Neural cell (in vitro differentiated cells): Measurements from ENCODE around the gene SCD. TPM values are rescaled to one million over a fixed set of nuclear protein-coding genes. Genes with fewer than 3 reads are reported as not detected.

Experiments used
- H2AFZ ChIP-seq: fragments of 200-600, 300-800 bp; sonication (generic), shearing (Covaris generic); 2 replicates; pipeline ENCODE4 v1.6.0; 2014; ENCODE audit warnings: low read depth, mild to moderate bottlenecking, antibody characterized with exemption, low read length, moderate library complexity
- H3F3A ChIP-seq: fragments of 200-600 bp; shearing (Covaris generic); 2 replicates; pipeline ENCODE4 v1.6.1; 2016; ENCODE audit warnings: mild to moderate bottlenecking, moderate library complexity, mixed read lengths, antibody characterized with exemption, low read length; ENCODE audit not compliant: insufficient read depth, poor library complexity, severe bottlenecking
- H3K27ac ChIP-seq: fragments of 200-600, 300-800 bp; sonication (generic), shearing (Covaris generic); 2 replicates; pipeline ENCODE4 v1.5.1; 2014; ENCODE audit warnings: mild to moderate bottlenecking, low read length, moderate library complexity
- H3K27me3 ChIP-seq: fragments of 300-800, 200-600 bp; sonication (generic), shearing (Covaris generic); 2 replicates; pipeline ENCODE4 v1.6.0; 2014; ENCODE audit warnings: mild to moderate bottlenecking, low read depth, low read length, moderate library complexity; ENCODE audit not compliant: insufficient read depth
- H3K36me3 ChIP-seq: fragments of 300-800, 200-600 bp; sonication (generic), shearing (Covaris generic); 2 replicates; pipeline ENCODE4 v1.5.1; 2014; ENCODE audit warnings: mild to moderate bottlenecking, antibody characterized with exemption, low read length, moderate library complexity; ENCODE audit not compliant: insufficient read depth
- H3K4me2 ChIP-seq: fragments of 300-800, 200-600 bp; sonication (generic), shearing (Covaris generic); 2 replicates; pipeline ENCODE4 v1.6.0; 2014; ENCODE audit warnings: mild to moderate bottlenecking, low read length
- H3K4me3 ChIP-seq: fragments of 300-800, 200-600 bp; sonication (generic), shearing (Covaris generic); 2 replicates; pipeline ENCODE4 v1.5.1; 2014; ENCODE audit warnings: mild to moderate bottlenecking, low read length, moderate library complexity
- H3K79me2 ChIP-seq: fragments of 200-600 bp; shearing (Covaris generic); replicated peaks from 2 replicates; pipeline ENCODE4 v1.6.0; 2014; ENCODE audit warnings: mild to moderate bottlenecking, low read length, moderate library complexity; ENCODE audit not compliant: insufficient read depth
- H3K9ac ChIP-seq: fragments of 300-800, 200-600 bp; sonication (generic), shearing (Covaris generic); 2 replicates; pipeline ENCODE4 v1.6.1; 2016; ENCODE audit warnings: mild to moderate bottlenecking, low read length, mixed read lengths
- H3K9me2 ChIP-seq: fragments of 200-600 bp; shearing (Covaris generic); 2 replicates; pipeline ENCODE4 v1.6.1; 2016; ENCODE audit warnings: mild to moderate bottlenecking, low read length, mixed read lengths; ENCODE audit not compliant: insufficient read depth
- H3K9me3 ChIP-seq: fragments of 200-600, 300-800 bp; sonication (generic), shearing (Covaris generic); 2 replicates; pipeline ENCODE4 v1.6.1; 2016; ENCODE audit warnings: mild to moderate bottlenecking, mixed run types, low read length, moderate library complexity, mixed read lengths
- H4K20me1 ChIP-seq: fragments of 200-600 bp; shearing (Covaris generic); 2 replicates; pipeline ENCODE4 v1.6.1; 2016; ENCODE audit warnings: mild to moderate bottlenecking, mixed run types; ENCODE audit not compliant: insufficient read depth
- CTCF ChIP-seq: fragments of 450-650 bp; IDR thresholded peaks from 2 replicates; pipeline ENCODE4 v1.5.1; 2014; ENCODE audit warnings: antibody characterized with exemption, mild to moderate bottlenecking, moderate library complexity; ENCODE audit not compliant: poor library complexity, severe bottlenecking
- EP300 ChIP-seq: fragments of 450-650 bp; conservative IDR thresholded peaks from 2 replicates; pipeline ENCODE4 v1.6.1; 2014; ENCODE audit warnings: antibody characterized with exemption, mild to moderate bottlenecking, moderate library complexity; ENCODE audit not compliant: poor library complexity, severe bottlenecking
- EZH2 ChIP-seq: fragments of 200-600, 300-800 bp; shearing (Covaris generic), sonication (generic); IDR thresholded peaks from 2 replicates; pipeline ENCODE4 v1.6.1; 2014; ENCODE audit warnings: antibody characterized with exemption, low read length, borderline replicate concordance, mild to moderate bottlenecking; ENCODE audit not compliant: insufficient read depth, poor library complexity, severe bottlenecking
- MXI1 ChIP-seq: fragments of 450-650 bp; conservative IDR thresholded peaks from 2 replicates; pipeline ENCODE4 v1.6.1; 2014; ENCODE audit warnings: antibody characterized with exemption, mild to moderate bottlenecking; ENCODE audit not compliant: poor library complexity, severe bottlenecking
- POLR2AphosphoS5 ChIP-seq: IDR thresholded peaks from 2 replicates; pipeline ENCODE4 v1.6.1; 2012
- RAD21 ChIP-seq: fragments of 450-650 bp; conservative IDR thresholded peaks from 2 replicates; pipeline ENCODE4 v1.6.1; 2014; ENCODE audit warnings: antibody characterized with exemption, mild to moderate bottlenecking, moderate library complexity
- REST ChIP-seq: IDR thresholded peaks from 2 replicates; pipeline ENCODE4 v1.6.1; 2012; ENCODE audit warnings: borderline replicate concordance
- SMC3 ChIP-seq: fragments of 450-650 bp; conservative IDR thresholded peaks from 2 replicates; pipeline ENCODE4 v1.6.1; 2014; ENCODE audit warnings: antibody characterized with exemption, mild to moderate bottlenecking, moderate library complexity; ENCODE audit not compliant: poor library complexity
- TAF1 ChIP-seq: IDR thresholded peaks from 2 replicates; pipeline ENCODE4 v1.6.1; 2012; ENCODE audit warnings: low read depth
- polyA plus RNA-seq: library from polyadenylated mRNA; depleted of rRNA; stranded (reverse); fragments of >200 nt; gene quantifications from 2 replicates; pipeline ENCODE4 v1.2.3, GENCODE V29; 2014

Gene SCD
- polyA plus RNA-seq, 1 donor from 2014 or later: 82.9 TPM

- Histone ChIP-seq H3K9ac (no peak overlapping the region), H3K27me3 (peaks cover 4% of the 10 kb centered on the region), H3K79me2 (no peaks in the 10 kb centered on the region), H3K27ac (no peak overlapping the region), H2AFZ (no peak overlapping the region), H3F3A (no peaks in the 10 kb centered on the region), H3K9me3 (no peaks in the 10 kb centered on the region), H3K9me2 (no peaks in the 10 kb centered on the region), H3K36me3 (no peaks in the 10 kb centered on the region), H4K20me1 (no peaks in the 10 kb centered on the region), H3K4me2 (no peak overlapping the region), H3K4me3 (no peak overlapping the region)
- peak; percentile 79 for TF ChIP-seq RAD21
- TF ChIP-seq POLR2AphosphoS5: no peak
- TF ChIP-seq EZH2: no peak
- no peak for TF ChIP-seq EP300
- TF ChIP-seq REST: no peak
- no peak for TF ChIP-seq TAF1
- TF ChIP-seq MXI1: no peak
- peak; percentile 85 for TF ChIP-seq SMC3
- TF ChIP-seq CTCF: peak; percentile 81
Measured at GRCh38 chr10:100303724-100304319, 43.2 kb upstream of the SCD start.

- no peak for TF ChIP-seq EP300
- no peak for TF ChIP-seq RAD21
- TF ChIP-seq TAF1: no peak
- no peak for TF ChIP-seq EZH2
- no peak for TF ChIP-seq CTCF
- no peak for TF ChIP-seq REST
- no peak for TF ChIP-seq MXI1
- TF ChIP-seq SMC3: no peak
- no peak for TF ChIP-seq POLR2AphosphoS5
- H3K27ac ChIP-seq: no peak overlapping the region
- H3K4me3 ChIP-seq: no peak overlapping the region
- H3K9me3 ChIP-seq: no peaks in the 10 kb centered on the region
- H3K79me2 ChIP-seq: no peaks in the 10 kb centered on the region
- no peaks in the 10 kb centered on the region for H4K20me1 ChIP-seq
- no peak overlapping the region for H2AFZ ChIP-seq
- no peaks in the 10 kb centered on the region for H3K9me2 ChIP-seq
- peaks cover 4% of the 10 kb centered on the region for H3K27me3 ChIP-seq
- H3K4me2 ChIP-seq: no peak overlapping the region
- H3K36me3 ChIP-seq: no peaks in the 10 kb centered on the region
- H3K9ac ChIP-seq: no peak overlapping the region
- no peaks in the 10 kb centered on the region for H3F3A ChIP-seq
Measured at GRCh38 chr10:100304414-100304813, 42.6 kb upstream of the SCD start.
